B cell (primary cell): ENCODE measurements around the gene TMEM247.
"Not testable (repeated sequence)": the region's sequence is repeated elsewhere in the genome, so short reads cannot be mapped to it uniquely, and the experiment has no call there.

Source experiments
- CTCF ChIP-seq: fragments of 200-600 bp; IDR thresholded peaks from one replicate; pipeline ENCODE4 v1.8.0; 2022; ENCODE audit warnings: antibody characterized with exemption, mild to moderate bottlenecking
- EZH2 ChIP-seq: IDR thresholded peaks from 2 replicates; pipeline ENCODE4 v1.6.1; 2012; ENCODE audit warnings: borderline replicate concordance, low read depth, mild to moderate bottlenecking, moderate library complexity, low read length; ENCODE audit not compliant: insufficient read depth, poor library complexity, severe bottlenecking

DNA sequence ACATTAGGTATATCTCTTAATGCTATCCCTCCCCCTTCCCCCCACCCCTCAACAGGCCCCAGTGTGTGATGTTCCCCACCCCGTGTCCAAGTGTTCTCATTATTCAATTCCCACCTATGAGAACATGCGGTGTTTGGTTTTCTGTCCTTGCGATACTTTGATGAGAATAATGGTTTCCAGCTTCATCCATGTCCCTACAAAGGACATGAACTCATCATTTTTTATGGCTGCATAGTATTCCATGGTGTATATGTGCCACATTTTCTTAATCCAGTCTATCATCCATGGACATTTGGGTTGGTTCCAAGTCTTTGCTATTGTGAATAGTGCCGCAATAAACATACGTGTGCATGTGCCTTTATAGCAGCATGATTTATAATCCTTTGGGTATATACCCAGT, 7.2 kb upstream of the TMEM247 start:
- not testable (repeated sequence) for TF ChIP-seq CTCF, EZH2
